CD4-positive, CD25-positive, alpha-beta regulatory T cell (primary cell): ENCODE data around the gene AOPEP. TPM values are rescaled to one million over a fixed set of nuclear protein-coding genes. Genes with fewer than 3 reads are reported as not detected.

Experiments used
- ATAC-seq, 2 donors: fragments of 150-1000 bp; cut with Tn5 transposase; one replicate each; pipeline ENCODE4 v1.10.0; 2021; ENCODE audit warnings: low read depth in 2 of 2, moderate number of reproducible peaks in 2 of 2, moderate library complexity in 1 of 2
- DNase-seq, 3 donors: peaks; one replicate each; pipeline versions ENCODE4 v3.0.0 to v3.0.0-alpha.2; 2012 to 2022; ENCODE audit warnings: mixed read lengths in 1 of 3
- H3K27ac ChIP-seq: one replicate; pipeline ENCODE4 v1.7.0; 2013; ENCODE audit warnings: mild to moderate bottlenecking, low read length; ENCODE audit not compliant: insufficient read depth, poor library complexity, severe bottlenecking
- H3K27me3 ChIP-seq: one replicate; pipeline ENCODE4 v1.7.0; 2013; ENCODE audit warnings: low read length; ENCODE audit not compliant: control insufficient read depth, insufficient read depth
- H3K36me3 ChIP-seq: one replicate; pipeline ENCODE4 v1.7.0; 2013; ENCODE audit warnings: mild to moderate bottlenecking, low read length, moderate library complexity; ENCODE audit not compliant: control insufficient read depth, insufficient read depth
- H3K4me1 ChIP-seq: 2 replicates; pipeline ENCODE4 v1.7.0; 2013; ENCODE audit warnings: mild to moderate bottlenecking, low read length; ENCODE audit not compliant: insufficient read depth, control insufficient read depth, poor library complexity, severe bottlenecking
- H3K4me3 ChIP-seq: one replicate; pipeline ENCODE4 v1.7.0; 2013; ENCODE audit warnings: low read depth, mild to moderate bottlenecking, low read length, moderate library complexity
- H3K9me3 ChIP-seq, 2 experiments: 1 replicate in 1 of 2; 2 replicates in 1 of 2; pipeline ENCODE4 v1.7.0; 2013; ENCODE audit warnings: low read length in 2 of 2, mild to moderate bottlenecking in 1 of 2, moderate library complexity in 1 of 2; ENCODE audit not compliant: control insufficient read depth in 2 of 2
- H3K27ac Mint-ChIP-seq, 3 donors: one replicate each; pipeline ENCODE4 v1.8.0; 2020 to 2022; ENCODE audit warnings: mild to moderate bottlenecking in 3 of 3, mixed read lengths in 3 of 3, moderate library complexity in 2 of 3
- H3K27me3 Mint-ChIP-seq: one replicate; pipeline ENCODE4 v1.8.0; 2022; ENCODE audit warnings: mild to moderate bottlenecking, mixed read lengths
- H3K36me3 Mint-ChIP-seq: one replicate; pipeline ENCODE4 v1.8.0; 2020; ENCODE audit warnings: mixed read lengths
- H3K4me1 Mint-ChIP-seq, 4 donors: one replicate each; pipeline ENCODE4 v1.8.0; 2020 to 2022; ENCODE audit warnings: mixed read lengths in 4 of 4, mild to moderate bottlenecking in 1 of 4
- H3K4me3 Mint-ChIP-seq, 4 donors: one replicate each; pipeline ENCODE4 v1.8.0; 2020 to 2022; ENCODE audit warnings: mild to moderate bottlenecking in 4 of 4, mixed read lengths in 4 of 4, moderate library complexity in 3 of 4
- H3K9me3 Mint-ChIP-seq, 7 donors: one replicate each; pipeline ENCODE4 v1.8.0; 2020 to 2022; ENCODE audit warnings: mixed read lengths in 7 of 7, mild to moderate bottlenecking in 3 of 7, moderate library complexity in 2 of 7
- polyA plus RNA-seq, 4 donors: library from polyadenylated mRNA; unstranded; fragments of 300-500 nt; fragmentation: Illumina TruSeq; gene quantifications; one replicate each; pipeline ENCODE4 v1.2.3, GENCODE V29; 2021
- total RNA-seq: library from RNA; stranded (reverse); gene quantifications from one replicate; pipeline ENCODE4 v1.2.3, GENCODE V29; 2022

The AOPEP gene
- total and polyA plus RNA-seq, 5 donors from 2014 or later = 4.6 to 12.9 (median 6.4) TPM

- Mint-ChIP-seq H3K4me1 (no peaks in the 10 kb centered on the region), H3K27ac (no peak overlapping the region), H3K27me3 (no peaks in the 10 kb centered on the region), H3K9me3 (no peaks in the 10 kb centered on the region), H3K36me3 (peaks cover 3% of the 10 kb centered on the region), H3K4me3 (no peak overlapping the region)
- Histone ChIP-seq H3K27ac (no peak overlapping the region), H3K4me3 (no peak overlapping the region), H3K27me3 (no peaks in the 10 kb centered on the region), H3K4me1 (no peaks in the 10 kb centered on the region), H3K9me3 (no peaks in the 10 kb centered on the region), H3K36me3 (no peaks in the 10 kb centered on the region)
- no peak for ATAC-seq
- no peak for DNase-seq
Observed at GRCh38 chr9:95037789-95038521, 311.5 kb downstream of the AOPEP start.

GRCh38 chr9:95038666-95039065, 312.2 kb downstream of the AOPEP start:
- Histone ChIP-seq H3K9me3 (no peaks in the 10 kb centered on the region), H3K27ac (no peak overlapping the region), H3K27me3 (no peaks in the 10 kb centered on the region), H3K36me3 (no peaks in the 10 kb centered on the region), H3K4me3 (no peak overlapping the region), H3K4me1 (no peaks in the 10 kb centered on the region)
- Mint-ChIP-seq H3K36me3 (peaks cover 3% of the 10 kb centered on the region), H3K27me3 (no peaks in the 10 kb centered on the region), H3K4me3 (no peak overlapping the region), H3K4me1 (no peaks in the 10 kb centered on the region), H3K9me3 (no peaks in the 10 kb centered on the region), H3K27ac (no peak overlapping the region)
- DNase-seq = no peak
- no peak for ATAC-seq

- ATAC-seq (no peak), DNase-seq (no peak)
- Mint-ChIP-seq H3K36me3 (peaks cover 3% of the 10 kb centered on the region), H3K9me3 (peaks cover 0 to 2% (median 0%) of the 10 kb centered on the region in 7 donors), H3K27ac (no peak overlapping the region), H3K4me1 (no peaks in the 10 kb centered on the region), H3K27me3 (no peaks in the 10 kb centered on the region), H3K4me3 (no peak overlapping the region)
- H3K4me1 ChIP-seq = no peaks in the 10 kb centered on the region
- no peak overlapping the region for H3K4me3 ChIP-seq
- H3K27ac ChIP-seq = no peak overlapping the region
- no peaks in the 10 kb centered on the region for H3K9me3 ChIP-seq
- H3K36me3 ChIP-seq = no peaks in the 10 kb centered on the region
- no peaks in the 10 kb centered on the region for H3K27me3 ChIP-seq
Observed at GRCh38 chr9:95040106-95040505, 313.6 kb downstream of the AOPEP start.

- no peak overlapping the region for H3K4me3 ChIP-seq
- Mint-ChIP-seq H3K27ac (no peak overlapping the region), H3K4me1 (peaks cover 0 to 6% (median 3%) of the 10 kb centered on the region in 4 donors), H3K9me3 (peaks cover 0 to 2% (median 0%) of the 10 kb centered on the region in 7 donors), H3K36me3 (no peaks in the 10 kb centered on the region), H3K4me3 (no peak overlapping the region), H3K27me3 (peaks cover 2% of the 10 kb centered on the region)
- H3K27ac ChIP-seq = no peak overlapping the region
- DNase-seq (no peak), ATAC-seq (no peak)
- H3K36me3 ChIP-seq = no peaks in the 10 kb centered on the region
- H3K9me3 ChIP-seq = no peaks in the 10 kb centered on the region
- H3K4me1 ChIP-seq = peaks cover 9% of the 10 kb centered on the region
- peaks cover 7% of the 10 kb centered on the region for H3K27me3 ChIP-seq
Observed at GRCh38 chr9:95043826-95044225, 317.3 kb downstream of the AOPEP start.

- peaks cover 12% of the 10 kb centered on the region for H3K4me1 ChIP-seq
- H3K9me3 Mint-ChIP-seq = peaks cover 0 to 2% (median 0%) of the 10 kb centered on the region in 7 donors
- peaks cover 13% of the 10 kb centered on the region for H3K27me3 Mint-ChIP-seq
- H3K36me3 Mint-ChIP-seq = no peaks in the 10 kb centered on the region
- no peak overlapping the region for H3K27ac ChIP-seq
- no peak overlapping the region for H3K4me3 ChIP-seq
- no peak for DNase-seq
- no peaks in the 10 kb centered on the region for H3K9me3 ChIP-seq
- no peaks in the 10 kb centered on the region for H3K36me3 ChIP-seq
- H3K4me3 Mint-ChIP-seq = no peak overlapping the region
- no peak for ATAC-seq
- H3K4me1 Mint-ChIP-seq = peaks cover 0 to 10% (median 6%) of the 10 kb centered on the region in 4 donors
- no peak overlapping the region for H3K27ac Mint-ChIP-seq
- H3K27me3 ChIP-seq = peaks cover 11% of the 10 kb centered on the region
Observed at GRCh38 chr9:95044731-95045508, 318.4 kb downstream of the AOPEP start.

GRCh38 chr9:95045751-95046150, 319.3 kb downstream of the AOPEP start:
- no peaks in the 10 kb centered on the region for H3K36me3 ChIP-seq
- no peak overlapping the region for H3K4me3 ChIP-seq
- Mint-ChIP-seq H3K9me3 (peaks cover 0 to 2% (median 0%) of the 10 kb centered on the region in 7 donors), H3K27ac (no peak overlapping the region), H3K27me3 (peaks cover 17% of the 10 kb centered on the region), H3K4me3 (no peak overlapping the region), H3K36me3 (no peaks in the 10 kb centered on the region), H3K4me1 (peaks cover 0 to 10% (median 6%) of the 10 kb centered on the region in 4 donors)
- ATAC-seq = no peak
- H3K4me1 ChIP-seq = peaks cover 12% of the 10 kb centered on the region
- no peak overlapping the region for H3K27ac ChIP-seq
- H3K9me3 ChIP-seq = no peaks in the 10 kb centered on the region
- H3K27me3 ChIP-seq = peaks cover 12% of the 10 kb centered on the region
- no peak for DNase-seq

- Mint-ChIP-seq H3K27ac (no peak overlapping the region), H3K9me3 (peaks cover 0 to 2% (median 0%) of the 10 kb centered on the region in 7 donors), H3K4me1 (peaks cover 0 to 10% (median 6%) of the 10 kb centered on the region in 4 donors), H3K36me3 (no peaks in the 10 kb centered on the region), H3K4me3 (peak overlapping the region; percentile 59 to 81 (median 68)), H3K27me3 (peaks cover 17% of the 10 kb centered on the region)
- no peak for ATAC-seq
- Histone ChIP-seq H3K9me3 (no peaks in the 10 kb centered on the region), H3K27me3 (peaks cover 13% of the 10 kb centered on the region), H3K4me3 (no peak overlapping the region), H3K36me3 (no peaks in the 10 kb centered on the region), H3K4me1 (peaks cover 12% of the 10 kb centered on the region), H3K27ac (no peak overlapping the region)
- DNase-seq = no peak
Observed at GRCh38 chr9:95047452-95048224, 321.1 kb downstream of the AOPEP start.
